B cell (primary cell): Measurements from ENCODE around the gene GUCA1A.

Source experiments
- CTCF ChIP-seq: fragments of 200-600 bp; IDR thresholded peaks from one replicate; pipeline ENCODE4 v1.8.0; 2022; ENCODE audit warnings: antibody characterized with exemption, mild to moderate bottlenecking
- EZH2 ChIP-seq: IDR thresholded peaks from 2 replicates; pipeline ENCODE4 v1.6.1; 2012; ENCODE audit warnings: borderline replicate concordance, low read depth, mild to moderate bottlenecking, moderate library complexity, low read length; ENCODE audit not compliant: insufficient read depth, poor library complexity, severe bottlenecking

DNA sequence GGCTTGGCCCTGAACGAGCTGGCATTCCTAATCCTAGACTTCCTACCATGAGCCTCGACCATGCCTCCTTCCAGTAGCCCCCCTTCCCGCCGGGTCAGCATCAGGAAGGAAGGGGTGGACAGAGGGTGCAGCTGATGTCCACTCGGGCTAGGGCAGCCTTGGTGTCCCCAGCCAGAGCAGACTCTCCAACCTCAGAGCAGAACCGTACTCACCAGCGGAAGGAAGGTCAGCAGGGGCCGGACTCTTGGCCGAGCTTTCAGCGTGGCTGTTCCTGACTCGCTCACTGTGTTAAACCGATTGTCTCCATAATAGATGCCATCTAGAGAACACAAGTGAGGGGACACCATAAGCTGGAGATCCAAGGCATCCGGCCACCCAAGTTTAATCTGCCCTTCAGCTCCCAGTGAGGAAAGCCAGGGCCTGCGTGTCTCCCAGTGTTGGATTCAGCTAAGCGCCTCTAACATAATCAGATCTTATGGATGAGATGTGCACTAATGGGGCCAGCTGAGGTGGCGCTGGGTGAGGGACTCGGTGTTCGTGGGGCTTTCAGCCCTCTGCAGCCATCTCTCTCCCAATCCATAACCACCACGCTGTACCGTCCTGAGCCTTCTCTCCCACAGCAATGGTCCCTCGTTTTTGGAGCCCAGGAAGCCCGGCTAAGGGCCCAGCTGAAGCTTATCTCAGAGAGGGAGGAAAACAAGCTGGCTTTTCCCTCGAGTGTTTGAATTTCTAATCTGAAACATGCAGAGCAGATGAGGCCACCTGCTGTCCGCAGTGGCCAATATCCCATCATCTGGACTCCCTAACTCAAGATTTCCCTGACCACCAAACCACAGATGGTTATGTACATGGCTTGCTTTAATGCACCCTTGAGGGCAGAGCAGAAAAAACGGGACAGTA lies 44.5 kb upstream of the GUCA1A start:
- TF ChIP-seq CTCF = no peak
- TF ChIP-seq EZH2 = no peak
